CD4-positive, alpha-beta T cell treated with Interleukin-15 for 1 hour (primary cell): ENCODE data around the gene TBC1D26.
"Not testable (repeated sequence)": the region's sequence is repeated elsewhere in the genome, so short reads cannot be mapped to it uniquely, and the experiment has no call there.

Experiments used
- DNase-seq: peaks from one replicate; pipeline ENCODE4 v3.0.0-alpha.2; 2020

Gene TBC1D26

DNA sequence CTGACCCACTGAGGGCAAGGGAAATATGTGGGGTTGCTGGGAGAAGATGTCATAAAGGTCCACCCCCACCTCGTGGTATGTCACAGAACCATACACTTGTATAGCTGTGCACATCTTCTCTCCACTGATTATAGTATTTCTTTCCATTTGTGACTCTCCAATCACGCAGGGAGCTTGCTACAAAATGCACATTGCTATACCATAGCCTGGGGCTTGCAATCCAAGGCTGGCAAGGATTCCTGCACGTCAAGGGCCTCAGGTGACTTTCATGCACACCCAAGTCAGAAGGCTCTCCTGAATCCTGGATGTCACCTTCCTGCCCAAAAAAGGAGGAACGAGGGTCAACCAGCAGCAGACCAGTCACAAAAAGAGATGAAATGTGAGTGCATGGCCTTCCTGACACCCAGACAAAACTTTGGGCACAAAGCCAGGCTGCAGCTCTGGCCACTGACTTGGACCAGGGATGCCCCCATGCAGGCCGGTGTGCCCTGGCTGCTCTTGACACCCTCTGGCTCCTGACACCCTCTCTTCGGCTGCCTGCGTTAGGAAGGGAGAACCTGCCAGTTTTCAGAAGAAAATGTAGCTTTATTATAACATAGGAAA is 12.1 kb downstream of the TBC1D26 start:
- DNase-seq = no peak

DNA sequence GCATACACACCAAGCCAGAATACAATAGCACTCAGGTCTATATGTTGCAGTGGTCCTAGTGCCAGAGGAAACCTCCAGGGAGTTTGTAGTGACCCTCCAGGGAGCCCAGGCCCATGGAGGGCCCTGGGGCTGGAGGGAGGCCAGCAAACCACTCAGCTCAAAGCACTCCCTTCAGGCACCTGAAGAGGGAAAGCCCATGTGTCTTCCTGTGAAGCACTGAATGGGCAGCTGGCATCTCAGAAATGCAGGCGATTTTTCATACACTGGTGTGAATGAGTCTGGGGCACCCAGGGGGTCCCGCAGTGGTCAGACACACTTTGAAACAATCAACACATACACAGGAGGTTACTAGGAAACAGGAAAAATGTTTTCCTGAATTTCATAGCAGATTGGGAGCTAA is 12.8 kb downstream of the TBC1D26 start:
- DNase-seq = no peak

DNA sequence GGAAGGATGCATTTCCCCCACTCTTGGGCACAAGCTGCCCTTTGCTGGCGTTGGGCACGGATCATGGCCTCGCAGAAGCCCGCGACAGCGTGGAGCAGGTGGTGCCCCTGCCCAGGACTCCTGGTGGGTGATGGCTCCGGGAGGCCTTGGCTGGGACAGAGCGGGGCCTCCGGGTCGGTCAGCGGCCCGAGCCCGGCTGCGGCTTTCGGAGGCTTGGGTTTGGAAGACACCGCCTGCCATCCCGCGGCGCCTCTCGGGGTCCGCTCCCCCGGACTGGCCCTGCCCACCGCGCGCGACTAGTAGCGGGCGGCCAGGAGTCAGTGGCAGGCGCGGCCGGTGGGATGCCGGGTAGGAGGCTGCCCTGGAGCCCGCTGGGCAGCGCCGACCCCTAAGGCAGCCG is 17.3 kb downstream of the TBC1D26 start:
- not testable (repeated sequence) for DNase-seq

DNA sequence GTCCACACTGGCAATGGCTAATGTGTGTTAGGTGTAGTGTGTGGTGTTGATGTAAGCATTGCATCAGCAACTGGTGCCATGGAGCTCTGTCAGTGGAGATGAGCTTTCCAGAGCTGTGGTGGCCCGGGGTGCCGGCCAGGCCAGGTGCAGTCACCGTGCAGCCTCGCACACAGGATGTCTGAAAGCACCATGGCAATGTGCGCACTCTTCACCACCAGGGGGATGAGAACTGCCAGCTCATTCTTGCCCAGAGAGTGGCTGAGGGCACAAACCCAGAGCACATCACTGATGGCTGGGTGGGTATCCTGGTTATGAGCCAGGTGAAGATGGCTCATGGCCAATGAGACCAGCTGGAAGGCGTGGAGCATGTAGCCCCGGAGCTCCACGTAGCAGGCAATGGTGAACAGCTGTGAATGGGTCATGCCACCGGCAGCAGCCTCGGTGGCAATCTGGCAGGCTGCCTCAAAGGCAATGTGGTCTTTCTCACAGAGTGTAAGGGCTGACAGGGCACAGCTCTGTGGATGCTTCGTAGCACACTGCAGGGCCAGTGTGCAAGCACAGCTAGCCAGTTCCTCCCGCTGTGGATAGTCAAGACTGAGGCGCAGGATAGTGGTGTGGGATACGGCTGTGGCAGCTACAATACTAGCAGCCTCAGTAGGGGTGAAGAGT is 36.9 kb downstream of the TBC1D26 start:
- DNase-seq = not testable (repeated sequence)

DNA sequence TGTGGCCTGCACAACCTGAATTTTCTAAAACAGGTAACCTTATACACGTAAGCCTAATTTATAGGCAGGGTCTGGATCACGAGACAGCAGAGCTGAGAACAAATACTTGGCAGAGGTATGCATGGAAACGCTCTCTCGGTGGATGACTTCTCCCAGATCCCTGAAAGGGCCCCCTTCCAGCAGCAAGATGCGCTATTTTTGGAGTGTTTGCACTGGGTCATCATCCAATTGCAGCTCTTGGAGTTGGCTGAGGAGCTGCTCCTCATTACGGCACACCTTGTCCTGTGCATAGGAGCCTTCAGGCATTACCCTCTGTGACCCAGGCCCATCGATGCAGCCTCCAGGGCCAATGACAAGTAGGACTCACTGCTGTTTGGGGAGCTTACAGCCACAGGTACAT is 38.6 kb downstream of the TBC1D26 start:
- DNase-seq = not testable (repeated sequence)

DNA sequence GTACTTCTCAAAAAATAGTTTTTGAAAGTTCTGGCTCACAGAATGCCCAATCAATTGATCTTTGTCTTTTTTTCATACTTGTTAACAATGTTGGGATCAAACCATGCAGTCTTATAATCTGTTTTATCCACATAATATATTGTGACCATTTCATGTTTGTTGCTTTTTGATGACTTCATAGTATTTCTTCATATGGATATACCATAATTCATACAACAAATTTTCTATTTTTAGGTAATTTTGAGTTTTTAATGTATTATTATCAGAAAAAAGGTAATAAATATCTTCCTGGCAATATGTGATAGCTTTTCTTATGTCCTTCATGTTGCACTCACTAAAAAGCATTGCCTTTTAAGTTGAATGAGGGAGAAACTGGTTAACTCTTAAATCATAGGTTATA is 44.8 kb downstream of the TBC1D26 start:
- DNase-seq = no peak

DNA sequence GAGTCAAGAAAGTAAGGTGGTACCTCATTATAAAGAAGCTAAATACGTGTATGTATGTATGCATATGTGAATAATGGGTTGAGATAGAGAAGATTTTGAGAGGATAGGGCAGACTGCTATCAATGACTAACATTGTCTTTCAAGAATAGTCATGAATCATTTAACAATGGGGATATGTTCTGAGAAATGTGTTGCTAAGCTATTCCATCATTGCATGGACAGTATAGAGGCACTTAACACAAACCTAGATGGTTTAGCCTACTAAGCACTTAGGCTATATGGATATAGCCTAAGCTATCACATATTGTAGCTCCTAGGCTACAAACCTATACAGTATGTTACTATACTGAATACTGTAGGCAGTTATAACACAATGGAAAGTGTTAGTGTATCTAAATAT is 45.2 kb downstream of the TBC1D26 start:
- no peak for DNase-seq

DNA sequence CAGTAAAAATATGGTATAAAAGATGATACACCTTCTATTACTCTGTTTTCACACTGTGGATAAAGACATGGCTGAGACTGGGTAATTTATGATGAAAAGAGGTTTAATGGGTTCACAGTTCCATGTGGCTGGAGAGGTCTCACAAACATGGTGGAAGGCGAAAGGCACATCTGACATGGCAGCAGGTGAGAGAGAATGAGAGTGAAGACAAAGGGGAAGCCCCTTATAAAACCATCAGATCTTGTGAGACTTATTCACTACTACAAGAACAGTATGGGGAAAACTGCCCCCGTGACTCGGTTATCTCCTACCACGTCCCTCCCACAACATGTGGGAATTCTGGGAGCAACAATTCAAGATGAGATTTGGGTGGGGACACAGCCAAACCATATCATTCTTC is 45.6 kb downstream of the TBC1D26 start:
- DNase-seq = no peak

DNA sequence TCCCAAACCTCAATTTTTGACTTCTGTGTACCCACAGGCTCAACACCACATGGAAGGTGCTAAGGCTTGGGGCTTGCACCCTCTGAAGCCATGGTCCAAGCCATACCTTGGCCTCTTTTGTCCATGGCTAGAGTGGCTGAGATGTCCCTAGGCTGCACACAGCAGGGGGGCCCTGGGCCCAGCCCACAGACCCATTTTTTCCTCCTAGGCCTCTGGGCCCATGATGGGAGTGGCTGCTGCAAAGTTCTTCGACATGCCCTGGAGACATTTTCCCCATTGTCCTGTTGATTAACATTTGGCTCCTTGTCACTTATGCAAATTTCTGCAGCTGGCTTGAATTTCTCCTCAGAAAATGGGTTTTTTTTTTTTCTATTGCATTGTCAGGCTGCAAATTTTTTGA is 47.0 kb downstream of the TBC1D26 start:
- no peak for DNase-seq

DNA sequence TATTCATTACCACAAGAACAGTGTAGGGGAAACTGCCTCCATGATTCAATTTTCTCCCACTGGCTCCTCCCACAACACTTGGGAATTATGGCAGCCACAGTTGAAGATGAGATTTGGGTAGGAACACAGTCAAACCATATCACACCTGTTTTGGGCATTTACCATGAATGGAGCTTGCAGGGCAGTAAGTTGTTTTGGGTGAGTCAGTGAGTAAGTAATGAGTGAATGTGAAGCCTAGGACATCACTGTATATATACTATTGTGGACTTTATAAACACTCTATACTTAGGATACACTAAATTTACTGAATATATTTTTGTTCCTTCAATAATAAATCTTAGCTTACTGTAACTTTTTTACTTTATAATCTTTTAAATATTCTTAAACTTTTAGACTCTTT is 48.1 kb downstream of the TBC1D26 start:
- DNase-seq = no peak

DNA sequence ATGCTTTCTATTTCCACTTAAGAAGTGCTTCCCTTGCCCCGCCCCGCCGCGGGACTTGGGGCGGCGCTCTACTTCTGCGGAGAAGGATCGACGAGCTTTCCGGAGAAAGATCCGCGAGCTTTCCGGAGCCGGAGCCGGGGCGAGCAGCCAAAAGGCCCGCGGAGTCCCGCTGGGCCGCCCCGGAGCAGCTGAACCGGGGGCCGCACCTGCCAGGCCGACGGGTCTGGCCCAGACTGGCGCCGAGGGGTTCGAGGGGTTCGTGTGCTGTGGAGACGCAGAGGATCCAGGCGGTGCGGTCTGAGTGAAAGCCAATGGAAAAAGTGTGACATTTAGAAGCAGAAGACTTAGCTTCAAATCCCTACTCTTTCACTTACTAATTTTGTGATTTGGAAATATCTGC is 50.8 kb downstream of the TBC1D26 start:
- no peak for DNase-seq

DNA sequence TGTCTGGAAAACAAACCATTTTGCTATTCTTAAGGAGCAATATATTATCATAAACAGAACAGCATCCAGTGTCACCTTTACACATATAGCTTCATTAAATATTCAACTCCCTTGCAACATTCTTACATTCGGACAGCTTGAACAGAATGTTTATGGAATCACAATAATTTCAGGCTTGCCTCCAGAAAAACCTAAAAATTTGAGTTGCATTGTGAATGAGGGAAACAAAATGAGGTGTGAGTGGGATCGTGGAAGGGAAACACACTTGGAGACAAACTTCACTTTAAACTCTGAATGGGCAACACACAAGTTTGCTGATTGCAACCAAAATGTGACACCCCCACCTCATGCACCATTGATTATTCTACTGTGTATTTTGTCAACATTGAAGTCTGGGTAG is 51.4 kb downstream of the TBC1D26 start:
- no peak for DNase-seq

DNA sequence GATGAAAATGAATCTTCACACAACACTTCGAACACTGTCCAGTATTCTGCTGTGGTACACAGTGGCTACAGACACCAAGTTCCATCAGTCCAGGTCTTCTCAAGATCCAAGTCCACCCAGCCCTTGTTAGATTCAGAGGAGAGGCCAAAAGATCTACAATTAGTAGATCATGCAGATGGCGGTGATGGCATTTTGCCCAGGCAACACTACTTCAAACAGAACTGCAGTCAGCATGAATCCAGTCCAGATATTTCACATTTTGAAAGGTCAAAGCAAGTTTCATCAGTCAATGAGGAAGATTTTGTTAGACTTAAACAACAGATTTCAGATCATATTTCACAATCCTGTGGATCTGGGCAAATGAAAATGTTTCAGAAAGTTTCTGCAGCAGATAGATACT is 52.3 kb downstream of the TBC1D26 start:
- DNase-seq = not testable (repeated sequence)

DNA sequence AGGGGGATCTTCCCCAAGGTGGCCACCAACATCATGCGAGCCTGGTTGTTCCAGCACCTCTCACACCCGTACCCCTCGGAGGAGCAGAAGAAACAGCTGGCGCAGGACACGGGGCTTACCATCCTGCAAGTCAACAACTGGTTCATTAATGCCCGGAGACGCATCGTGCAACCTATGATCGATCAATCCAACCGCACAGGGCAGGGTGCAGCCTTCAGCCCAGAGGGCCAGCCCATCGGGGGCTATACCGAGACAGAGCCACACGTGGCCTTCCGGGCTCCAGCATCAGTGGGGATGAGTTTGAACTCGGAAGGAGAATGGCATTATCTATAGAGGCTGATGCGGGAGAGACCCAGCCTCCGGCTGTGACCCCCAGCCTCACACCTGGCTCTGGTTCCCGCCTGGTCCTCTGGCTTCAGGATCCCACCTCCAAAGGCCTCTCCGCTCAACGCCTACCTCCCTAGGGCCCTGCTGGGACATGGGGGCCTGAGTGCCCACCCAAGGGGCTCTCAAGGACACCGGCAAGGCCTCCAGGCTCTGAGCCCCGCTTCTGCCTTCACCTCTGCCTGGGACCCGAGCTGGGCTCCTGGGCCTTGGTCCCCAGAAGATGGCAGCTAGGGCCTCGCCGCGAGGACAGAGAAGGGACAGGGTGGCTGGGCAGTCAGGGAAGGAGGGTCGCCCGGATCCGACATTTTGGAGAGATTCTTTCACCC is 55.4 kb downstream of the TBC1D26 start:
- not testable (repeated sequence) for DNase-seq

DNA sequence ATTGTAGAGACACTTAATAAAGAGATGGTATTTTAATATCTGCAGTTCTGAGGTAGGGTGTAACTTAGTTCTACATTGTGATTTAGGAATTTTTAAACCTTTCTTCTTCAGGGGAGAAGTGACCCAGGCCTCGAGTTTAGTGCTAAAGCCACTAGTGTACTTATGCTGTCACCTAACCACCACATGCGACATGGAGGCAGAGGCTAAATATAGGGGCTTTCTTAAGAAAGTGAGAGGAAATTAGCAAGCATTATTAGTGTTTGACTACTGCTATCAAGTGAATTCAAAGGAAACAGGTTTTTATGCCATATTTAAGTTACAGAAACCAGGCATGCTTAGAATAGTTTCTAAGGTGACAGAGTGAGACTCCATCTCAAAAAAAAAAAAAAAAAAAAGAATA is 56.3 kb downstream of the TBC1D26 start:
- DNase-seq = not testable (repeated sequence)
